NCI-H1105 treated with DMSO at 0.1 percent for 48 hours (cell line): ENCODE measurements around the gene POLR2M.

Experiments
- DNase-seq: peaks from one replicate; lab custom pipeline; 2025; lab: John Stamatoyannopoulos, UW

Gene POLR2M

GRCh38 chr15:57692709-57693108, 13.8 kb upstream of the POLR2M start:
- no peak for DNase-seq

GRCh38 chr15:57694279-57694678, 12.2 kb upstream of the POLR2M start:
- DNase-seq, result no peak

GRCh38 chr15:57696146-57696545, 10.4 kb upstream of the POLR2M start:
- DNase-seq, result peak; percentile 58

DNA sequence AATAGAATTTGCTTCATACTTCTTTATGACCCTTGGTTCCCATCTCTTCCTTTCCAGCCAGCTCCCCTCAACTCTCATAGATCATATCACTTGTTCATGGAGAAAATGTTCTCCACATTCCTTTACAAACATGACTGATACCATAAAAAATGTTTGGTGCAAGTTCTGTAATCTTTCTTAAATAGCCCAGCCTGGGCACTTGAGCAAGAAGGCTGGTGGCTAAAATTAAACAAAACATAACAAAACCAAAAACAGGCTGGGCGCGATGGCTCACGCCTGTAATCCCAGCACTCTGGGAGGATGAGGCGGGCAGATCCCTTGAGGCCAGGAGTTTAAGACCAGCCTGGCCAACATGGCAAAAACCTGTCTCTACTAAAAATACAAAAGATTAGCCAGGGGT, 8.9 kb upstream of the POLR2M start:
- DNase-seq, result no peak

DNA sequence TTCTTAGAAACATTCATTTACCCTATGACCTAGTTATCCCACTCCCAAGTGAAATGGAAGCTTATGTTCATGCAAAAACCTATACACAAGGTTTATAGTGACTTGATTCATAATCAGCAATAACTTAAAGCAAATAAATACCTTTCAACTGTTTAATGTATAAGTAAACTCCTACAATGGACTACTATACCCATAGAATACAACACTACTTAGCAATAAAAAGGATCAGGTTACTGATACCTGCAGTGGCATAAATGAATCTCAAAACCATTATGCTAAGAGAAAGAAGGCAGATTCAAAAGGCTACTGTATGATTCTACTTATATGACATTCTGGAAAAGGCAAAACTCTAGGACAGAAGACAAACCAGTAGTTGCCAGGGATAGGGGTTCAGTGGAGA, 8.3 kb upstream of the POLR2M start:
- DNase-seq, result no peak

DNA sequence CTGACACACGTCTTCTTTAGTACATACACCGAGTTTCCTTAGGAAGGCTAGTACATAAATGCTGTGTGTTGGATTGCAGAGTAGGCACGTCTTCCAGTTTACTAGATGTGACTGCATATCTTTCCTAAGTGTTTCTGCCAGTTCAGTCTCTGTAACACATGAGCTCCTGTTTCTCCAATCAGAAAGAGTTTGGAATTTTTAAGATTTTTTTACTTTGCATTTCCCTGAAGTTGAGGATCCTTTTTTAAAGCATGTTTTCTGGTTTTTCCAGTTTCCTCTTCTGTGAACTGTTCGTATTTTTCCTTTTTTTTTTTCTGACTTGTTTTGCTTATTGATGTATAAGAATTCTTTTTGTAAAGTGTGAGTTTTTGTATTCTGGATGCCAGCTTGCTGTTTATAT, 7.5 kb upstream of the POLR2M start:
- DNase-seq, result no peak

DNA sequence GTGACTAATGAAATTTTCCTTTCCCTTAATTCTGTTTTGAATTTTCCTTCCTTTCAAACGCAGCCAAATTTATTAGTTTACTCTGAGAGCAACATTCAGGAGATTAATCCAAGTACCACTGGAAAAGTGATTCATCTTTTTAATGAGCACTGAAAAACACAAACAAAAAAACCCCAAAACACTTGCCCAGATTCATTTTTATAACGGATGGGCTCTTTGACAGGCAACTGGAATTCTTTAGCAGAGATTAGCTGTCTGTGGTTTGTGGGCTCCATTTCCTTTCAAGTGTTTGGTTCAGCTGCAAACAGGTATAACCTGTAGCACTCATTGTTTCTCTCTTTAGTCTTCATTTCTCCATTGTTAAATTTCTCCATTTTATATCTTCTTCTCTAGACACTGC, 3.1 kb upstream of the POLR2M start:
- no peak for DNase-seq

- DNase-seq, result no peak
Observed at GRCh38 chr15:57704441-57704840, 2.1 kb upstream of the POLR2M start.

DNA sequence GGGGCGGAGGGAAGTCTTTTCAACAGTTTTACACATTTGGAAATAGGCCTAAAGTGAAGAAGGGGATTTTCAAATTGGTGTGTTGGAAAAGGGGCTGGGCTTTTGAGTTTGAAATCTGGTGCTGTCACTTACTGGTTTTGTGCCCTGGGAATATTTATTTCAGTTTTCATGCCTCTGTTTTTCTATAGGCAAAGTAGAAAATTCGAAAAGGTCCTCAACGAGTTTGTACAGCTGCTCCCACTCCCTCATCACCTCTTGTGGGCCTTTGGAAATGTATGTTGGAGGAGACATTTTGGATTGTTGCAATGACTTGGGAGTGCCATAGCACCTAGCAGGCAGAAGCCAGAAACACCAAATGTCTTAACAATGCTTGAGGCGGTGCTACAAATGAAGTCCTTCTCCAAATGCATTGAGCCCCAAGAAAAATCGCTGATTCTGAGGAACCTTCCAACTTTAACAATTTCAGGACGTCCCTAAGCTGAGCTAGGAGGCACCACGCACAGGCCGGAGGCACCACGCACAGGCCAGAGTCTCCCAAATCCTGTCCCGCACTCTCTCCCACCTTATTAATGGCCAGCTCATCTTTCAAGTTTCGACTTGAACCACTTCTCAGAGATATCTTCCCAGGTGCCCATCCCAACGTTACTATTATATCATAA, 639 bp upstream of the POLR2M start:
- no peak for DNase-seq

DNA sequence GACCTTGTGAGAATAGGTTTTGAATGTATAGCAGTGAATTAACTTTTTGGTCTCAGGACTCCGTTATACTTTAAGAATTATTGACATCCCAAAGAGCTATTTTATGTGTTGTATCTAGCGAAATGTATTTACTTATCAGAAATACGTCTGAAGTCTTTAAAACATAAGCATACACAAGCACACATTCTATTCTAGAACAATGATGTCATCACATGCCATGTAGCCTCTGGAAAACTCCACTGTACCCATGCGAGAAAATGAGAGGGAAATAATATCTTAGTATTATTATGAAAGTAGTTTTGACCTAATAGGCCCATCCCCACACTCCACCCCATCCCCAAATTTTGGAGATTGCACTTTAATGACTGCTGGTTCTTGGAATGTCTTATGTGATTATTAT, 1.5 kb downstream of the POLR2M start:
- DNase-seq, result no peak

GRCh38 chr15:57718309-57718708, 11.8 kb downstream of the POLR2M start:
- no peak for DNase-seq

- DNase-seq, result no peak
Observed at GRCh38 chr15:57720867-57721266, 14.4 kb downstream of the POLR2M start.

DNA sequence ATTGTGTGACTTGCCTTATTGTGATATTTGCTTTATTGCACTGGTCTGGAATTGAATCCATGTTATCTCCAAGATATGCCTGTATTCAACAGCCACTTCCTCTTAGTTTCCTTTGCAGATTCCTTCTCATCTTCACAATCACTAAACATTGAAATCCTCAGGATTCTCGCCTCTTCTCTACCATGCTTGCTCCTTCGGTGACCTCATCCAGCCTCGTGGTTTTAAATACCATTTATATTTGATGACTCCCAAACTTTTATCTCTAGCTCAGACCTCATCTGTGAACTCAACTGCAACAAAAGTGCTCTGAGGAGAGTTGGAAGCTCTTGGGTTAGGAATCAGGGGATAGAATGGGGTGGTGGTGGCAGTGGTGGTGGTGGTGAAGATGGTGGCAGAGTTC, 19.9 kb downstream of the POLR2M start:
- DNase-seq, result no peak

DNA sequence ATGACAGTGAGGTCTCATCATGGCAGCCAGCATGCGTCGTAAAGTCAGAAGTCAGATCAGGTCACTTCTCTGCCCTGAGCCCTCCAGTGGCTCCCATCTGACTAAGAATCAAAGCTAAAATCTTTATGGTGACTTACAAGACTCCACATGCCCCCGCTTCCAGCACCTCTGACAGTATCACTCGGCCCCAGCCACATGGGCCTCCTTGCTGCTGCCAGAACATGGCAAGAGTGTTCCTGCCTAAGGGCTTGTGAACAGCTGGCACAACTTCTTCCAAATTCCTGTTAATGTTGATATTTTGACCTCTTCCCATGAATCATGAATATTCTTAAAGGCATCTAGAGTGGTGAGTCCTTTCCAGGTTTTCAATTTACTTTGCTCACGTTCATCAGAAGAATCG, 20.5 kb downstream of the POLR2M start:
- no peak for DNase-seq

DNA sequence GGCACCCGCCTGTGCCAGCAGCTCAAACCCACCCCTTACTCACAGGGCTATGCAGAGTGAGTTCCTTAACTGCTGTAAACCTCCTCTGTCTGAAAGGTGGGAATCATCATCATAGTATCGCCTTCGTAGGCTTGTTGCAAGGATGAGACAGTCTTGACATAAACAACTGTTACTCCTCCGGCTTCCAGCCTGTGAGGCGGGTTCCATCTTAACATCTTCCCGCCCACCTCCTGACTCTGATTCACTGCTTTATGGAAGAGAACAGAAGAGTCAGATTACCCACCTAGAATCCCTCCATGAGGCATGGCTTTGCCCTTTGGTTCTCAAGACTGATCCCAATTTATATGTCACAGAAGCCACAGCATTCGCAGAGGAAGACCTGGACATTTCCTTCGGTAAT, 21.9 kb downstream of the POLR2M start:
- DNase-seq, result no peak

DNA sequence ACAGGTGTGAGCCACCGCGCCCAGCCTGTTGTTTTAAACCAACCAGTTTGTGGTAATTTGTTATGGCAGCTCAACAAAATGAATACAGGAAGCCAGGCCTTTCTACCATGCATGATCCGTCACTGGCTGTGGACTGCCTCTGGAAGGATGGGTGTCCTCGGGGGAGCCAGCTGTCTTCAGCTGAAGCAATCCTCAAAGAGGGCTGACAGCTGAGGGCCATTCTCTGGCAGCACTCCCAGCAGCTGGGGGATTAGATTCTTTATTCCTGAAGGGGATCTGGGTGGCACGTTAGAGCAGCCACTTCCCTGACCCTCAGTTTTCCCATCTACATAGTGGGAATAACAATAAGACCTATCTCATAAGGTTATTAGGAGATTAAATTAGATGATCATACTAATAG, 24.4 kb downstream of the POLR2M start:
- DNase-seq, result no peak

DNA sequence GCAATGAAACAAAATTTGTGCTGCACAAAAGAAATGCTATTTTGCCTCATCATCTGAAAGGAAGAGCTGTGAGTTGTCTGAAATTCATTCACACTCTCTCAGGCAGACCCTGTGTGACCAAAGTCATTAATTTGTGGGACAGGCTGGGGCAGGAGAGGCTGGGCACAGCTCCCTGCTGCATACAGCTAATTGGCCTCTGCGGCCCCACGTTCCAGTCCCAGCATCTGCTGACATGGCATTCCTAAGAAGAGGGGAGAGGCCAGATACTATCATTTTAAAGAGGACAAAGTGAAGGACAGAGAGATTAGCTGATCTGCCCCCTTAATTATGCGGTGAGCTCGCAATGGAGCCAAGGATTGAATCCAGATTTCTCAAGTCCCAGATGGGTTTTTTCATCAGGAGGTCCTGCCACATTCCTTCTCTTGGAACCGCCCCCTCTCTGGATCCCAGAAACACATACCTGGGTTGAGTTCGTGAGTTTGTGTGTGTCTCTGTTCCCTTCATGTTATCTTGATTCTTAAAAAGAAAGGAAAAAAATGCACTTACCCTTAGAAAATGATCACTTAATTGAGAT, 25.1 kb downstream of the POLR2M start:
- no peak for DNase-seq

- peak; percentile 63 for DNase-seq
Observed at GRCh38 chr15:57732526-57733331, 26.2 kb downstream of the POLR2M start.

GRCh38 chr15:57734860-57735259, 28.3 kb downstream of the POLR2M start:
- DNase-seq, result no peak

- DNase-seq, result no peak
Observed at GRCh38 chr15:57735431-57735830, 28.9 kb downstream of the POLR2M start.

- DNase-seq, result no peak
Observed at GRCh38 chr15:57735891-57736290, 29.4 kb downstream of the POLR2M start.

DNA sequence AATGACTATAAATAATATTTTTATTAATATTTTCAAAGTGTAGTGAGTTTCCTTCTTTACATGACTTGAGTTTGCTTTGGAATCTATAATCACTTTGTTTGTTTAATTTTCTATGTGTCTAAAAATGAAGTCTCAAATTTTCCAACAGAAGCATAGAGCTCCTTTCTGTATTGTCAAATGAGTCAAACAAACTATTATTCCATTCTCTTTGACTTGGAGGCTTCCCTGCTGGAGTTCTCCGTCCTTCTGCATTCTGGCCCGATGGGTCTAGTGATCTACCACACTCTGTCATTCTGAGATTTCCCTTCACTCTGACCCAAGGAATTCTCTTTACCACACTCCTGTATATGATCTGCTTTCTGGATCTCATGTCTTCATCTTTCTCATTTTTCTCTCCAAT, 30.1 kb downstream of the POLR2M start:
- DNase-seq, result no peak

- no peak for DNase-seq
Observed at GRCh38 chr15:57738734-57739237, 32.3 kb downstream of the POLR2M start.
